ENCODE results near the gene KIF4A.

GRCh38 chrX:70322784-70323183, 32.9 kb downstream of the KIF4A start:
- TF ChIP-seq CTCF (IDR thresholded peaks at IDR 0.05) (no peak), POLR2A (IDR thresholded peaks at IDR 0.05) (no peak)

Data from vagina (tissue), 2 donors.